Astrocyte of the cerebellum (primary cell): Measurements from ENCODE around the gene SPOCK1.

Experiments
- DNase-seq: peaks from one replicate; pipeline ENCODE4 v3.0.0-alpha.2; 2011; ENCODE audit warnings: low read depth
- H3K4me3 ChIP-seq: 2 replicates; pipeline ENCODE4 v1.5.1; 2011; ENCODE audit warnings: mild to moderate bottlenecking, low read depth, low read length, moderate library complexity
- in situ Hi-C: cut with HindIII; loops from 2 replicates; pipeline ENCODE4 v1.10.0; 2017; ENCODE audit warnings: low sequenced_read_pairs
- TF ChIP-seq, protein P1 (sequence below): IDR thresholded peaks from 2 replicates; pipeline ENCODE4 v1.5.1; 2012; ENCODE audit warnings: low read length, low read depth, moderate library complexity, mild to moderate bottlenecking; ENCODE audit errors: missing control alignments

SPOCK1 gene

GRCh38 chr5:137441476-137441875, 57.6 kb downstream of the SPOCK1 start:
- TF ChIP-seq, protein P1, sequence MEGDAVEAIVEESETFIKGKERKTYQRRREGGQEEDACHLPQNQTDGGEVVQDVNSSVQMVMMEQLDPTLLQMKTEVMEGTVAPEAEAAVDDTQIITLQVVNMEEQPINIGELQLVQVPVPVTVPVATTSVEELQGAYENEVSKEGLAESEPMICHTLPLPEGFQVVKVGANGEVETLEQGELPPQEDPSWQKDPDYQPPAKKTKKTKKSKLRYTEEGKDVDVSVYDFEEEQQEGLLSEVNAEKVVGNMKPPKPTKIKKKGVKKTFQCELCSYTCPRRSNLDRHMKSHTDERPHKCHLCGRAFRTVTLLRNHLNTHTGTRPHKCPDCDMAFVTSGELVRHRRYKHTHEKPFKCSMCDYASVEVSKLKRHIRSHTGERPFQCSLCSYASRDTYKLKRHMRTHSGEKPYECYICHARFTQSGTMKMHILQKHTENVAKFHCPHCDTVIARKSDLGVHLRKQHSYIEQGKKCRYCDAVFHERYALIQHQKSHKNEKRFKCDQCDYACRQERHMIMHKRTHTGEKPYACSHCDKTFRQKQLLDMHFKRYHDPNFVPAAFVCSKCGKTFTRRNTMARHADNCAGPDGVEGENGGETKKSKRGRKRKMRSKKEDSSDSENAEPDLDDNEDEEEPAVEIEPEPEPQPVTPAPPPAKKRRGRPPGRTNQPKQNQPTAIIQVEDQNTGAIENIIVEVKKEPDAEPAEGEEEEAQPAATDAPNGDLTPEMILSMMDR: no peak

DNA sequence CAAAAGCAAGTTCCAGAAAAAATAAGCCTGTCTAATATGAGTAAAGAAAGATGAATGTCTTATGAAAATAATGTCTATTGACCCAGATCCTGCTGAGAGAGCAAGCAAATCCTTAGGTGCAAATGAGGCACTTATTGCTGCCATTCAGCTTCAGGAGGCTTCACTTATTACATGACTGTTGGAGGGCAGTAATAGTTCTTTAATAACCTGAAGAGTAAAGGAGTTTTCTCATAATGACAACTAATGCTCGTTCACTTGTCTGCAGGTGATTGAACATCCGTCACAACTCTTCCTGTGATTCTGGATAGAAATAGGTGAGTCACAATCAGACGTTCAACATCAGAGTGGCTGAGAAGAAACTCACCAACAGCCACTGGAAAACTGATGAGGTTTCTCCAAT, 58.3 kb downstream of the SPOCK1 start:
- in situ Hi-C loops: no loop called here
- TF ChIP-seq, protein P1: no peak
- no peak for DNase-seq
- H3K4me3 ChIP-seq: no peak overlapping the region

More at GRCh38 chr5:137441476-137441875, 57.6 kb downstream of the SPOCK1 start:
- H3K4me3 ChIP-seq: no peak overlapping the region
- DNase-seq: no peak
- in situ Hi-C loops: no loop called here

DNA sequence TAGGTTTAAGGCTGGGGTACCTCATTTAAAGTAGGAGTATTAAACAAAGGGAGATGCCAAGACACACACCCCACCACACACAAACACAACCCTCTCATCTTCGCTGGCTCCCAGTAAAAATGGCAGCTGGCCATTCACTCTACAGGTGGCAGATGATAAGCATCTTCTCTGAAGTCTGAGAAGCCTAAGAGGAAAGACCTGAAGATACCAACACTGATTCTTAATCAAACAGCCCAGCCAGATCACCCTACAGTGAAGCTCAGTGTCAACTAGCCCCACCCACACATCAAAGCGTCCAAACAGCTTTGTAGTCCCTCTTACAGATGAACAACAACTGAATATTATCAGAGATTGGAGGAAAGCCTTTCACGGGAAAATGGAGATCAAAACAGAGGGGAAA, 59.5 kb downstream of the SPOCK1 start:
- H3K4me3 ChIP-seq: no peak overlapping the region
- no peak for DNase-seq
- TF ChIP-seq, protein P1: no peak
- in situ Hi-C loops: no loop called here

DNA sequence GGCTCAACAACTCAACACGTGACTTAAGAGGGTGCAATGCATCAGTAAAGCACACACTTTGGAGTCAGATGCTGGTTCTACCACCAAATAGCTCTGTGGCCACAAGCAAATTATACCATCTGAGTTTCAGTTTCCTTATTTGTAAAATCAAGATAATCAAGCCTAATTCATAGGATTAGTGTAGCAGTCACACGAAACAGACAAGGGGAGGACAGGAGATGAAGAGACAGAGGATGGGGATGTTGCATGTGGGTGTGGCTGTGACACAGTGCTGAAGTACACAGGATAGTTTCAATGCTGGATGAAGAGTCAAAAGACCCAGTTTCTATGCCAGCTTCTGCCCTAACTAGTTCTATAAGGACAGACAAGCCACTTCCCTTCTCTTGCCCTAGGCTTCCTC, 60.2 kb downstream of the SPOCK1 start:
- no peak overlapping the region for H3K4me3 ChIP-seq
- no peak for DNase-seq
- TF ChIP-seq, protein P1: no peak
- in situ Hi-C loops: no loop called here

GRCh38 chr5:137437774-137438173, 61.4 kb downstream of the SPOCK1 start:
- no peak overlapping the region for H3K4me3 ChIP-seq
- TF ChIP-seq, protein P1: no peak
- in situ Hi-C loops: no loop called here
- DNase-seq: no peak

DNA sequence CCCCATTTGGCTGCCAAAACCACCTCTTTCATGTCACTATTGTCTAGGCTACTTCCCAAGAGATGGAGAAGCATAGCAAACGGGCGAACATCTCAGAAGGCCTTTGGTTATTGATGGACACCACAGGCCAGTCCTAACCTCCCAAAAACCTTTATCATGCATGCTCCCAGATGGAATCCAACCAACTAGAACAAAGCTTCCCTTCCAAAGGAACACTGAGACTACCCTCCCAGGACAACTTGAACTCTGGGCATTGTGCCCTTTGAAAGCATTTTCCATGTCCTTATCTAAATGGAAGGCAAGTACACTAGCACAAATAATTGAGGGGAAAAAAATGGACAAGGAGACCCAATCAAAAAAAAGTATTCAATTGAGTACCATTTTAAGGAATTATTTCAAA, 65.6 kb downstream of the SPOCK1 start:
- DNase-seq: no peak
- in situ Hi-C loops: no loop called here
- TF ChIP-seq, protein P1: no peak
- H3K4me3 ChIP-seq: no peak overlapping the region

GRCh38 chr5:137432376-137432775, 66.8 kb downstream of the SPOCK1 start:
- H3K4me3 ChIP-seq: no peak overlapping the region
- TF ChIP-seq, protein P1: no peak
- no peak for DNase-seq
- in situ Hi-C loops: no loop called here
